ENCODE results near the gene HMGCS1.

HMGCS1 gene

DNA sequence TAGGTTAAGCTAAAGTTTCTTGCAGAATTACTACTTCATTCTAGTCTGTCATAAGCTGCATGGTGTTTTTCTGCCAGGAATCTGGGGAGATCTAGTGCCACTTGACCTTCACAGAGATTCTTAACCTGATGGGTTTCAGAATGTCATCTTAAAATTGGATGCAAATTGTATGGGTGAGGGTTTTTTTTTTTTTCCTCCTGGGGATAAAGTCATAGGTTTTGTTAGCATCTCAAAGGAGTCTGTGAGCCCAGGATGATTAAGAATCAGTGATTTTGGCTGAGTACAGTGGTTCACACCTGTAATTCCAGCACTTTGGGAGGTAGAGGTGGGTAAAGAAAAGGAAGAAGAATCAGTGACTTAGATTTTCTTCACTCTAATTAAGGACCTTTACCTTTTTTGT lies 69.9 kb downstream of the HMGCS1 start:
- H3K4me3 ChIP-seq (ENCODE audit: low read length) = no peak overlapping the region
- DNase-seq (ENCODE audit: low read depth) = no peak
- TF ChIP-seq, protein P1, sequence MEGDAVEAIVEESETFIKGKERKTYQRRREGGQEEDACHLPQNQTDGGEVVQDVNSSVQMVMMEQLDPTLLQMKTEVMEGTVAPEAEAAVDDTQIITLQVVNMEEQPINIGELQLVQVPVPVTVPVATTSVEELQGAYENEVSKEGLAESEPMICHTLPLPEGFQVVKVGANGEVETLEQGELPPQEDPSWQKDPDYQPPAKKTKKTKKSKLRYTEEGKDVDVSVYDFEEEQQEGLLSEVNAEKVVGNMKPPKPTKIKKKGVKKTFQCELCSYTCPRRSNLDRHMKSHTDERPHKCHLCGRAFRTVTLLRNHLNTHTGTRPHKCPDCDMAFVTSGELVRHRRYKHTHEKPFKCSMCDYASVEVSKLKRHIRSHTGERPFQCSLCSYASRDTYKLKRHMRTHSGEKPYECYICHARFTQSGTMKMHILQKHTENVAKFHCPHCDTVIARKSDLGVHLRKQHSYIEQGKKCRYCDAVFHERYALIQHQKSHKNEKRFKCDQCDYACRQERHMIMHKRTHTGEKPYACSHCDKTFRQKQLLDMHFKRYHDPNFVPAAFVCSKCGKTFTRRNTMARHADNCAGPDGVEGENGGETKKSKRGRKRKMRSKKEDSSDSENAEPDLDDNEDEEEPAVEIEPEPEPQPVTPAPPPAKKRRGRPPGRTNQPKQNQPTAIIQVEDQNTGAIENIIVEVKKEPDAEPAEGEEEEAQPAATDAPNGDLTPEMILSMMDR (conservative IDR thresholded peaks at IDR 0.05; ENCODE audit: low read length) = no peak

DNA sequence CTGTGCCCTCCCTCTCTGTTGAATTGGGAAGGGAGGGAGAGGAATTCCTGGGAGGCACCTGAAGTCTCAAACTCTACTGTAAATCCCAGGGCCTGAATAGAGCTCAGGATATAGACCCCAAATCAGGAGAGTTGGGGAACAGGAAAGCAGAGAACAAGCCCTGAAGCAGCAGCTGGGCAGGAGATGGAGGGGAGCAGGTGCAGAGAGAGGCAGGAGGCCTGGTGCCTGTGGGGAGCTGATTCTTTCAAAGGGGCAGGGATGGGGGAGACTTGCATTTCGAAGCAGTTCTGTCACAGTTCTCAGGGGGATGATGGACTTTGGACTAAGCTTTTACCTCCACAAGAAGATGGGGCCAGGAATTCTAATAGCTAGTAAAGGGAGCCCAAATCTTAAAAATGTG lies 71.0 kb downstream of the HMGCS1 start:
- no peak overlapping the region for H3K4me3 ChIP-seq (ENCODE audit: low read length)
- no peak for DNase-seq (ENCODE audit: low read depth)
- TF ChIP-seq, protein P1 (conservative IDR thresholded peaks at IDR 0.05; ENCODE audit: low read length) = no peak
